Measurements from ENCODE around the gene SLC12A5.

Gene SLC12A5

GRCh38 chr20:46035253-46035652 is 6.2 kb downstream of the SLC12A5 start:
- no peak overlapping the region for H3K4me3 ChIP-seq (ENCODE audit: low read depth, low read length)
- TF ChIP-seq CTCF (IDR thresholded peaks at IDR 0.05; ENCODE audit: insufficient read depth, low read depth, low read length, missing control alignments): no peak
- DNase-seq (ENCODE audit: low read depth): no peak

GRCh38 chr20:46035713-46036112 is 6.7 kb downstream of the SLC12A5 start:
- no peak overlapping the region for H3K4me3 ChIP-seq (ENCODE audit: low read depth, low read length)
- no peak for DNase-seq (ENCODE audit: low read depth)
- TF ChIP-seq CTCF (IDR thresholded peaks at IDR 0.05; ENCODE audit: insufficient read depth, low read depth, low read length, missing control alignments): no peak

- no peak for DNase-seq (ENCODE audit: low read depth)
- TF ChIP-seq CTCF (IDR thresholded peaks at IDR 0.05; ENCODE audit: insufficient read depth, low read depth, low read length, missing control alignments): no peak
- H3K4me3 ChIP-seq (ENCODE audit: low read depth, low read length): no peak overlapping the region
These were observed 7.4 kb downstream of the SLC12A5 start for GRCh38 chr20:46036370-46036769.

- no peak for TF ChIP-seq CTCF (IDR thresholded peaks at IDR 0.05; ENCODE audit: insufficient read depth, low read depth, low read length, missing control alignments)
- no peak for DNase-seq (ENCODE audit: low read depth)
- H3K4me3 ChIP-seq (ENCODE audit: low read depth, low read length): no peak overlapping the region
These were observed 8.0 kb downstream of the SLC12A5 start for GRCh38 chr20:46037036-46037435.

GRCh38 chr20:46040902-46041535 is 12.0 kb downstream of the SLC12A5 start:
- H3K4me3 ChIP-seq (ENCODE audit: low read depth, low read length): no peak overlapping the region
- peak; percentile 35 for DNase-seq (ENCODE audit: low read depth)
- TF ChIP-seq CTCF (IDR thresholded peaks at IDR 0.05; ENCODE audit: insufficient read depth, low read depth, low read length, missing control alignments): no peak

GRCh38 chr20:46043556-46043955 is 14.5 kb downstream of the SLC12A5 start:
- TF ChIP-seq CTCF (IDR thresholded peaks at IDR 0.05; ENCODE audit: insufficient read depth, low read depth, low read length, missing control alignments): no peak
- no peak for DNase-seq (ENCODE audit: low read depth)
- H3K4me3 ChIP-seq (ENCODE audit: low read depth, low read length): no peak overlapping the region

GRCh38 chr20:46044896-46045295 is 15.9 kb downstream of the SLC12A5 start:
- no peak for DNase-seq (ENCODE audit: low read depth)
- H3K4me3 ChIP-seq (ENCODE audit: low read depth, low read length): no peak overlapping the region
- no peak for TF ChIP-seq CTCF (IDR thresholded peaks at IDR 0.05; ENCODE audit: insufficient read depth, low read depth, low read length, missing control alignments)
